Head of caudate nucleus (tissue), 42 donors: ENCODE results near the gene ATXN7.

ENCODE experiments used
- DNase-seq, 42 donors: peaks; one replicate each; pipeline versions ENCODE4 v3.0.0 to v3.0.0-alpha.2; 2020 to 2021; ENCODE audit warnings: mixed read lengths in 7 of 42
- intact Hi-C: fragments of 100-400 bp; cut with DNase I; formaldehyde crosslinking; loops from one replicate; pipeline ENCODE4 v1.15.0; 2022

Gene ATXN7

DNA sequence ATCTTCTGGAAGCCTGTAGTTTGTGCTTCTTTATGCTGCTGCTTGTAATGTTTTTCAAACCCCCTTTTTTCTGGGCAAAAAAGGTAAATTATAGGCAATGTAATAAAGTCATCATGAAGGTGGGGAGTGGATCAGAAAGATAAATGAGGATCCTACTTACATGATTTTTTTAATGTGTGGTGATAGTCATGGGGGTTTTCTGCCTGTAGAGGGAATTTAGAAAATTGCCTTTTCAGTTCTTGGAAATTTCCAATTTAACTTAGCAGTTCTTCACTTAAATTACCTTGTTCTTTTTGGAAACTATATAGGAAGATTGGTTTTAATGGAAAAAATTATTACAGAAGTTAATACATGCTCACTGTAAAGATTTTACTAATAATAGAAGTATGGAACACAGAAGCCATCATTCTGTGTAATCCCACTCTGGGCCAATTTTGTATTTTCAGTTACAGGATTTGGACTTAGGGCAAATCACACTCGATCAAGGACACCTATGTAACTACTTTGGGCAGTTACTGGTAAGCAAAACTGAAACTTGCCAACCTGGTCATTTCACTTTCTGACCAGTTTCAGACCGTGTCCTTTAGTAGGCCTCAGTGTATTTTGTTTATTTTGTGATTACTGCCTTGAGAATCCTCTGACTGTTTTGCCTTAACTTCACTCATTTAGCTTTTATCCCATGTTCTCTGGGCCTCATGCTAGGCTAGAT lies 59.0 kb downstream of the ATXN7 start:
- no peak for DNase-seq
- intact Hi-C loops = no loop called here

DNA sequence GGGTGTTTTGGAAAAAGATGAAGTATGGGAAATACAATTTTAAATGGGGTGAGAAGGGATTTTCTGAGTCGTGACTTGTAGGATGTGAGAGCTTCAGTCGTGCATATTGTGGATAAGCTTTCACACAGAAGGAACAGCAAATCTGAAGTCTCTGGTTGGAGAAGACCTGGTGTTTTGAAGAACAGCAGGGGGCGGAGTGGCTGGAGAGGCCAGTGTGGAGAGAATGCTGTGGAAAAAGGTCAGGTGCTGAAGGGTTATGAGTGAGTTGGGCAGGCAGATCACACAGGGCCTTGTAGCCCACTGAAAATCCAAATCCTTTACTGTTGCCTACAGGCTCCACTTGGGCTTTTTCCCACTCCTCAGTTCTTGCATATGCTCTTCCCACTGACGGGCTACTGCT lies 62.6 kb downstream of the ATXN7 start:
- intact Hi-C loops = no loop called here
- DNase-seq = no peak

DNA sequence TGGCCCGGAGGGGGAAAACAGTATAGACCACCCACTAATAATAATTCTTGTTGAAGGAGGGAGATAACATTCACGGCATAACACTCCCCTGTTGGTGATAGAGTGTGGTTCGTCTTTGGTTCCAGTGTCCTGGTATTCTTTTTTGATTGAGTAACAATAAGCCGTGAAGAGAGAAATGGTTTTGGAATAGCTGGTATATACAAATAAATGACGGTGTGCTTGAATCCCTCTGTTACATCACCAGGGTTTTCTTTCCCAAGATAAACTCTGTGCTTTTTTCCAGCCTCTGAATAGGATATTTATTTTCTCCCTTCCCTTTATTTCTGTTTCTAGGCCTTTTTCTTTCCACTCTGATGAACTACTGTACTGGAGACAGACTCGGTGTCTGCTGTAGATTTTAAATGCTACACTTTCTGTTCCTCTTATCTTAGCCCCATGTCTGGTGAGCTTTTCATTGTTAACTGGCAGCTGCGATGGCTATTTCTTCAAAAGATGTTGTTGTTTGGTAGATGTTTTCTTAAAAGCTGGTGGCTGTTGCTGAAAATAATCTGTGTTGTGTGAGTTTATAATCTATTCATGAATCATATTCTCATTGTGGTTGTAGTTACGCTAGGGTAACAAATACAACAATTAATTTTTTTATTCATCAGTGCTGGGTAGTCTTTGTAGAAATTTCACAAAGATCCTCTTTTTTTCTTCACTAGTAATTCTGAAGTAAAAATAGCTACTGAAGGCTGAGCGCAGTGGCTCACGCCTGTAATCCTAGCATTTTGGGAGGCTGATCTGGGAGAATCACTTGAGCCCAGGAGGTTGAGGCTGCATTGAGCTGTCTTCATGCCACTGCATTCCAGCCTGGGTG lies 64.0 kb downstream of the ATXN7 start:
- intact Hi-C loops = no loop called here
- DNase-seq = no peak

- no peak for DNase-seq
- intact Hi-C loops = no loop called here
Measured at GRCh38 chr3:63931290-63931689, 67.6 kb downstream of the ATXN7 start.

DNA sequence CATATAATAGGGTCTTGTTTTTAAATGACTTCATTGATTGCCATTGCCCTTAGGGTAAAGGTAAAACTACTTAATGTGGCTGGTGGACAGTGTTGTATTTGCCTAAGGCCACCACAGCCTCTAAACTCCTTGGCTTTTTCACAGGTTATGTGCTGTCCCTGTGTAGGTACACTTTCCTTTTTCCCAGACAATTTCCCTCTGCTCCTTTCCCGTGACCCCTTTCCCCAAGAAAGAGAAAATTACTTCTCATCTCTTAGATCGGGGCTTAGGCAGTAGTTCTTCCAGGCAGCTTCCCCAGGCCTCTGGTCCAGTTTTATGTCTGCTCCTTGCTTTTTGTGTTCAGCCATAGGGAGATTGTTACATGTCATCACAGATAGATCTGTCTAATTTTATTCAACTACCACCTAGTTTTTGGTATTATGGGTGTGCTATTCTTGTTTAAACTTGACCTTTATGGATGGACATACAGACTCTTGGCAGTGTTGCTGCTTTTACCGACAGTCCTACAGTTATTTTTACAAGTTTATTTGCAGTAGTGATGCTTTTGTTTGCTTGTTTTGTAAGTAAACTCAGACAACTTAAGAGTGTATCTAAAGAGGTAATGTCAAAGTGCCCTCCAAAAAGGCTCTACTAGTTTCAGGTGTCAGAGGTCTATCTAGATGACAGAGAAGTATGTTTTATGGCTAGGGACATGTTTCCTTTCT lies 69.0 kb downstream of the ATXN7 start:
- no peak for DNase-seq
- intact Hi-C loops = no loop called here

DNA sequence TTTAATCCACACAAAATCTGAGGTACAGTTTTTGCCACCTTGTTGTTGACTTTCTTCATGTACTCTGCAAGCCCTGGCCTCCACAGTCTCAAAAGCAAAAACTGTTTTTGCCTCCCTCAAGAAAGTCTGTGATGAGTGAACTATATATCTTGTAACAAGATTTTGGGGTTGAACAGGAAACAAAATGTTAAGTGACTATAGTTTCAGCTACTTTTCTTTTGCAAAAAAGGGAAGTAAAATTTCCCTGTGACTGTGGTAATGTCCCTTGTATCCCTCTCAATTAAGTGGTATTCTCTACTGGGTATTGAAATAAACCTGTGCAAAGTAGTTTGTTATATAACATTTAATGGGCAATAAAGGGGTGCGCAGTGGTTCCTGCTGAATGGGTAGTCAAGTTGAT lies 69.8 kb downstream of the ATXN7 start:
- intact Hi-C loops = no loop called here
- no peak for DNase-seq

GRCh38 chr3:63934041-63934866 lies 70.6 kb downstream of the ATXN7 start:
- peak in 2 of 42 donors; percentile 6 to 48 for DNase-seq
- intact Hi-C loops = no loop called here

DNA sequence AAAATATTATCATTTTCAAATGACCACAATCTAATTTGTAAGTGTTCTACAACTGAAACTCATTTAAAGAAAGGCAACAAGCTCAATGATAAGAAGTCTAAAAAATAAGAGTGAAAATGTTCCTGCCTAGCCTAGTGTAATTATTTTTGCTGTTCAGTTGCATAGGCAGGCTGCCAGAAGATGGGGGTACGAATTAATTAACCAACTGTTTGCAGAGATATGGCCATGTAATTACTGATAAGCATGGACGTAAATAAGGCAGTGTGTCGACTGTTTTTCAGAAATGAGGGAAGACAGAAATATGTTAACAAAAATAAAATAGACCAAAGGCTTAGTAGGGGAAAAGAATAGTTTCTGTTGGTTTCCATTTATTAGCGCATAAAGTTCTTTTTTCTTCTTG lies 73.3 kb downstream of the ATXN7 start:
- intact Hi-C loops = no loop called here
- DNase-seq = no peak

DNA sequence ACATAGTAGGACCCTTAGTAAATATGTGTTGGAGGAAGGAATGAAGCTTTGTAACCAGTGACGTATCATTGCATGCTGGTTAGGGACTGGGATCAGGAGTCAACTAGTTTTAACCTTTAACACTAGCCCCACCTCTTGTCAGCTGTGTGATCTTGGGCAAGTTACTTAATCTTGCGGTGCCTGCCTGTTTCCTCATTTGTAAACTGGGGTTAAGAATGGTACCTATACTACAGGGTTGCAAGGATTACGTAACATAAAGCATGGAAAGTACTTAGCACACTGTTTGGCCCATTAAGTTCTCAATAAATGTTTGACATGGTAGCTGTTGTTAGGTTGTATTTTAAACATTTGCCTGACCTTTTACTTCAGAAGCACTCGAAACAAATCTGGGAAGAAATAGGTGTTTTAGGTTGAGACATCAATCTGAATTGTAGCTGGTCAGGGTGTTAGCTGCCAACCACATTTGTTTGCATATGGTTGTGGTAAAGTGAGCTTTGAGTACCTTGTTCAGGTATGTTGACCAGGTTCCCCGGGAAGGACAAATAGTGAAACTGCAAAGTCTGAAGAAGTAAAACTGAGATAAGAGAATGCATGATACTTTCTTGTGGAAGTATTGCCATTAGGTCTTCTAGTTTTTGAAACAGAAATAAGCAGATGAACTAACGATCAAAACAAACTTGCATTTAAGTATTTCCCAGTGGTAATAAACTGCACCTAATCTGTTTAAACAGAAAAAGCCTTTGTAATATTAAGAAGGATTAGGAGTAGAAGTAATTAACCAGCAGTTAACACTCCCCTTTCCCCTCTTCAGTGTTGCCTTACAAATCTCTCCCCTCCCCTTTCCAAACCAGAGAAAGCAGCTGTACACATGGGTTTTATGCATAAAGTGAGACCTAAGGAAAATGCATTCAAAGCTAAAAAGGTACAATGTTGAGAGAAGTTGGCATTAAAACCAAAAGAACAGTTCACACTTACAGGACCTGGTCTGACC lies 74.3 kb downstream of the ATXN7 start:
- DNase-seq = no peak

GRCh38 chr3:63940389-63940757 lies 76.7 kb downstream of the ATXN7 start:
- DNase-seq = no peak
- intact Hi-C loops = no loop called here

More for the DNA sequence above, 74.3 kb downstream of the ATXN7 start:
- intact Hi-C loops = no loop called here

DNA sequence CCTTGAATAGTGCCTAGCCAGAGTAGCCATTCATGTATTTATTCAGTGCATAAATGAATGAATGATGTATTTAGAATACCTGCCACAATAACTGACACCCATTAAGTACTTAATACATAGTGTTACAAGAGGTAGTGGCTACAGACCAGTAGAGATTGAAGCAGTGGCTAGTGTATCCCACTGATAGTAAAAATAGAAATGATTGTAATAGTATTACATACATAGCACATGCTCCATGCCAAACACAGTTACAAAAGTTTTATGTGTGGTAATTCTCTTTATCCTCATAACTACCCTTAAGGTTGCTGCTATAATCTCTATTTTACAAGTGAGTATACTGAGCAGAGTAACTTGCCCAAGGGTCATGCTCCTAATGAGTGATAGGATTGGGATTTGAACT lies 78.9 kb downstream of the ATXN7 start:
- intact Hi-C loops = no loop called here
- DNase-seq = no peak

DNA sequence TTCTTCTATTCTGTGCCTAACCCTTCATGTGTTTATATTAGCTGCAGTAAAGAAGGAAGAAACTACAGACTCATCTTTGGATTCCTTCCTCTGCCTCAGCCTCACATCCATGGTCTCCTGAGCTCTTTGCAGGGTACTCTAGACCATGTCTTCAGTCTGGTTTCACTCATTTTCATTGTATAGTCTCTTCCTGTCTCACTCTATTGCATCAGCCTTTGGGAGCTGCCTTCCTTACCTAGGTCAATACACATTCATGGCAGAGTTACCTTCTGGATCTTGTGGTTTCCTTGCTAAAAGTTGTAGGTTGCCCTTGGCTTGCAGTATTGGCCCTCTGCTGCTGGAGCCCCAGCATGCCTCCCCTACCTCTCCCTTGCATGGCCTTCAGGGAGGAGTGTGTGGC lies 80.0 kb downstream of the ATXN7 start:
- no peak for DNase-seq
- intact Hi-C loops = no loop called here

GRCh38 chr3:63945558-63946096 lies 82.0 kb downstream of the ATXN7 start:
- intact Hi-C loops = no loop called here
- no peak for DNase-seq

DNA sequence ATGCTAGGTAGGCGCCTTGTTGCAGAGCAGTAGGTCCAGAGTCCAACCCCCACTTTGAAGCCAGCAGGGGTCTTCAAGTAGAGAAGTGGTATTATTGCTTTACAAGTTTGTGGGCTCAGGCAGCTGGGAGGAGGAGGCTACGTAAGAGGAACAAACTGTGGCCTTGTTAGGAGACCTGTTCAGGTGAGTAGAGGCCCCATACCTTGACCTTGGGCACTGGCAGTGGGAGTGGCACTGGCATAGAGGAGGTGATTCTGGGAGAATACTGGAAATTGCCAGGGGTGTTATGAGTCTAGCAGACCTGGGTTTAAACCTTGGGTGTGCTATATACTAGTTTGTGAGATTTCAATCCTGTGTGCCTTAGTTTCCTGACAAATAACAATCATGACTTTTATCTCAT lies 83.1 kb downstream of the ATXN7 start:
- DNase-seq = no peak
- intact Hi-C loops = no loop called here

DNA sequence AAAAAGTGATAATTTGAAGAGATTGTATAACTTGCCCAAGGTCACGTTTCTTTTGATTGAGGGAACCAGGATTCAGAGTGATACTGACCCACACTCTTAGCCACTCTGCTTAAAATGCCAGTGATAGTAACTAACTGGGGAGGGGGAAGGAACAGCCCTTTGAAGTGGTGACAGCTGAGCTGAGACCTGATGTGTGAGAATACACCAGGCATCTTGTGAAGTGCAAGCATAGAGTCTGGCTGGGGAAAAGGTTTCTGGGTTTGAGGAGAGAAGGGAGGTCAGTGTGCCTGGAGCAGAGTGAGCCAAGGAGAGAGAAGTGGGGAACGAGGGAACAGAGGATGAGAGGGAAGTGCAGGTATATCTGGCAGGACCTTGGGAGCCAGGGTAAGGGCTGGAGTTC lies 83.9 kb downstream of the ATXN7 start:
- intact Hi-C loops = no loop called here
- DNase-seq = no peak

- intact Hi-C loops = no loop called here
- no peak for DNase-seq
Measured at GRCh38 chr3:63949005-63949404, 85.3 kb downstream of the ATXN7 start.

GRCh38 chr3:63950698-63951097 lies 87.0 kb downstream of the ATXN7 start:
- intact Hi-C loops = no loop called here
- no peak for DNase-seq
